ENCODE results near the gene MCEMP1.

The MCEMP1 gene

GRCh38 chr19:7672522-7672921 is 4.4 kb upstream of the MCEMP1 start:
- no peak for DNase-seq

- no peak for DNase-seq
Observed at GRCh38 chr19:7674010-7675005, 2.6 kb upstream of the MCEMP1 start.

- no peak for DNase-seq
Observed at GRCh38 chr19:7676376-7676775, 514 bp upstream of the MCEMP1 start.

GRCh38 chr19:7677669-7678311 is 900 bp downstream of the MCEMP1 start:
- no peak for DNase-seq

GRCh38 chr19:7678971-7679751 is 2.3 kb downstream of the MCEMP1 start:
- peak; percentile 66 for DNase-seq

- no peak for DNase-seq
Observed at GRCh38 chr19:7679771-7680605, 3.1 kb downstream of the MCEMP1 start.

GRCh38 chr19:7680606-7681339 is 3.9 kb downstream of the MCEMP1 start, which contains the start of gene TRAPPC5:
TSS of gene TRAPPC5 (plus strand) at chr19:7680833. CDS start at chr19:7682254, 1,421 bp downstream.
- peak; percentile 84 for DNase-seq

- peak; percentile 82 for DNase-seq
Observed at GRCh38 chr19:7681340-7682174, 4.7 kb downstream of the MCEMP1 start.

GRCh38 chr19:7682175-7682855 is 5.4 kb downstream of the MCEMP1 start:
- no peak for DNase-seq

- DNase-seq, result no peak
Observed at GRCh38 chr19:7685546-7686445, 8.9 kb downstream of the MCEMP1 start.

GRCh38 chr19:7687177-7687576 is 10.3 kb downstream of the MCEMP1 start:
- no peak for DNase-seq

GRCh38 chr19:7689165-7689564 is 12.3 kb downstream of the MCEMP1 start:
- DNase-seq, result no peak

GRCh38 chr19:7690779-7691258 is 13.9 kb downstream of the MCEMP1 start:
- no peak for DNase-seq

- no peak for DNase-seq
Observed at GRCh38 chr19:7691497-7691896, 14.6 kb downstream of the MCEMP1 start.

GRCh38 chr19:7692417-7693088 is 15.7 kb downstream of the MCEMP1 start:
- no peak for DNase-seq

- DNase-seq, result no peak
Observed at GRCh38 chr19:7694499-7694898, 17.6 kb downstream of the MCEMP1 start.

- DNase-seq, result no peak
Observed at GRCh38 chr19:7697721-7698287, 20.9 kb downstream of the MCEMP1 start.

- no peak for DNase-seq
Observed at GRCh38 chr19:7698583-7698982, 21.7 kb downstream of the MCEMP1 start.

All from activated CD4-positive, alpha-beta T cell treated with anti-CD3 and anti-CD28 coated beads, Interleukin-2, amount 50 U/mL, for 1 hour (primary cell).